Activated naive CD8-positive, alpha-beta T cell treated with anti-CD3 and anti-CD28 coated beads, Interleukin-2, amount 50 U/mL, for 16 hours (primary cell): ENCODE results near the gene DCBLD1.

Source experiments
- DNase-seq: peaks from one replicate; pipeline ENCODE4 v3.0.0-alpha.2; 2020; ENCODE audit warnings: low read depth, low spot score

Gene DCBLD1

DNA sequence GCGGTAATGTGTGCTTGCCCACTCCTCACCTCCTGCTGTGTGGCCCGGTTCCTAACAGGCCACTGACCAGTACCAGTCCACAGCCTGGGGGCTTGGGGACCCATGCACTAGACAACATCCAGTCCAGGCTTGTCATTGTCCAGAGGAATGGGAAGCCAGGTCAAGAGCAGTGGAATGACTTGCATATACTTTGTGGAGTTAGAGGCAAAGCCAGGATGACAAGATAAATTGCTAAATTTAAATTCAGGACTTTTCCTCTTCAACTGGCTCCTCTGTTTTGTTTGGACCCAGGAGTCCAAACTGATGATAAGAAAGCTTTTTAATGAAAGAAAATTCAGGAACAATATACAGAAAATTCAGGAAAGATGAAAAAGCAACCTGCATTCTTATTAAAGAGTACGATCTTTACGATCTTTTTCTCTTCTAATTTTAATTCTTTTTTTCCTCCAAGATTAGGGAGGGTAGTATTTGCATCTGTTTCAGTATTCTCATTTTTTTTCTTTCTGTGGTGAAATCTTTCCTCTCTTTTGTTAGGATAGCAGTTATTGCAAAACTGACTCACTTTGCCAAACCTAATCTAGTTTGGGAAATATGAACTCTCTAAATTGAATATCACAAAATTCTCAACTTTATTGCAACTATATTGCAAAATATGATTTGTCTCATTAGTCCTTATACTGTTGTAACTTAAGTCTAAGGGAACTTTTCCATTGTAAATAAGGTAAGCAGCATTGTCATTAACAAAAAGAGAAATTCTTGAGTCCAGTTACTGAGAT is 48.2 kb downstream of the DCBLD1 start:
- no peak for DNase-seq

DNA sequence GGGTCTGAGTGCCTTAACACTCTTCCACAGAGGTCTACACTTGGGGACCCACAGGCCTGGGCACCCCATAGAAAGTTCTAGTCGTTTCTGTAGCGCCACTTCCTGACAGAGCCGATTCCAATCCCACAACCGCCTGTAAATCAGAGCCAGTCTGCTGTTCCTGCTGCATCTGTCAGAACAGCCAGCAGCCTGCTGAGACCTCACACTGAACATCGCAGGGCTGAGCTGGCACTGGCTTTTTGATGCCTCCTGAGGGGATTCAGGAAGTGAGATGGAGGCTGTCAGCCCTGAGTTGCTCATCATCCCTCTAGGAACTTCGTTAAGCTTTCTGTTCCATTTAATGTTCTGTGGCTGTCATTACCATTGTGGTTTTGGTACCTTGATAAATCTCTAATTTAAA is 48.9 kb downstream of the DCBLD1 start:
- DNase-seq: no peak

DNA sequence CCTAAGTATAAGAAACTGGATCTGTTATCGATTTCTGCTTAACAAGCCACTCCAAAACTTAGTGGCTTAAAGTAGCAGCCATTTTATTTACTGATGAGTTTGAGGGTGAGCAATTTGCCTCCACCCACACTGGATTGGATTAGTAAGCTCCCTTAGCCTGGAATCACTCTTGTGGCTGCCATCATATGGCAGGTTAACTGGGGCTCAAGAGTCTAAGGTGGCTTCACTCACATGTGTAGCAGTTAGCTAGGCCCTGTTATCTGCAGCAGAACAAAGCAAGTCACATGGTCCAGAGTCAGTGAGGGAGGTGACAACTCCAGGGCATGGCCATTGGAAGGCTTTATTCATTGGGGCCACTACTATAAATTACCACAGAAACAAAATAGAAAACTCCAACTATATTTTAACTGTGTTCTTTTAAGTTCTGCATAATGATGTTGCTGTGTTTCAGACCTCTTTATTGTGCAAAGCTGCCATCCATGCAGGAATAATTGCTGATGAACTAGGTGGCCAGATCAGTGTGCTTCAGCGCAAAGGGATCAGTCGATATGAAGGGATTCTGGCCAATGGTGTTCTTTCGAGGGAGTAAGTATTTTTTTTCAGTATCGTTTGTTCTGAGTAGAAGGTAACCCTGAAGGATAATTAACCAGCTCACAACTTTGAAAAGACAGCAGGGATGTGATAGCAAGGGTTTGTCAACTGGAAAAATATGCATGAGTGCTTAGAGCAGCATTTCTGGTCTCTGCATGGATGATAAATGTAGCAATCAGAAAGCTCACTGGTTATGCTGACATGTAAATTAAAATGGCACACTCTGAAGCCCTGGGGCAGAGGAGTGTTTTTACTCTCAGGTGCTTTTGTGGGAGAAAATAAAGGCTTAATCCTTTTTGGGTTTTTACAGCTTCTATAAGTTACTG is 49.6 kb downstream of the DCBLD1 start:
- DNase-seq: no peak

DNA sequence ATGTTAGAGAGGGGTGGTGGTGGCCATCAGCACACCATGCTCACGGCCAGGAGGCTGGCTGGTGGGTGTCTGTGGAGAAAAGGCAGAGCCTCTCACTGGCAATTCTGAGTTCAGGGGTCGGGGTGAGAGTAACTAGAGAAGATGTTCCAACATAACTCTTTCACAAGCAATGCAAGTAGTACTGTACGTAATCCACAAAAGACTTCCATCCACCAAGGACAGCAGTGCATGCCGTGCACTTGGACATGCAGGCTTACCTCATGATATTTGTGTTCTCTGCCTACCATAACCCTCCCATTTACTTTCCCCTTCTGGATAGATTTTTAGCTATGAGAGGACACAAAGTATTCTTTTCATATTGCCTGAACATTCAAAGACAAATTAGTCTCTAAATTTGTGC is 51.3 kb downstream of the DCBLD1 start:
- no peak for DNase-seq

DNA sequence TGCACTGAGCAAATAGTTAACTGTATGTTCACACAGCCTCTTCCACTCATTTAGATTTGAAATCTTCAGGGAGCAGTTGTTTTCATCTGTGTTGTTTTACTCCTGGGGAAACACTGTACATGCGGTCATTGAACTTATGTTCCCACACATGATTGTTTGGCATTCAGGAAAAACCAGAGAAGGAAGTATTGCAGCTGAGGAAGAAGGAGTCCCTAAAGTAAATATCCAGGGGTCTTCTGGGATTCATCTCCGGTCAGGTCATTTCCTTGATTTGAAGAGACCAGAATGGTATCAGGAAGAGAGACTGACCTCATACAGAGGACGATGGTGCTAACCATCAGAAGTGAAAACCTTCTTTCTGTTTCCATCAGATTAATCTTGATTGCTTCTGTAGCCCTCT is 52.5 kb downstream of the DCBLD1 start:
- DNase-seq: no peak

DNA sequence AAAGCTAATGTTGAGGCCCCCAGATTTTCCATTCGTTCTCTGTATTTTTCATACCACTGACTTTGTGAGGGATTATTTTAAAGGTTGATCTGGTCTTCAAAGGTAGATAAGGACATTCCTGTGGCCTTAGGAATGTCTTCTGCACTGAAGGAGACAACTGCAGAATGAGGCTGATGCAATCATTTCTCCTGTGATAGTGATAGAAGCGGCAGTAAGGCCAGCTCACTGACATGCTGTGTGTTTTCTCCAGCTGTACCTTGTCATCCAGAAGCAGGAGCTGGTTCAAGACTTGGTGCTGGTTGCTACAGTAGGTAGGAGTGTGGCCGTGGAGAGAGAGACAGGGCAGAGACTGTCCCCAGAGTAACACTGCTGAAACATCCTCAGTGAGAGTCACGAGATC is 53.8 kb downstream of the DCBLD1 start:
- DNase-seq: no peak

DNA sequence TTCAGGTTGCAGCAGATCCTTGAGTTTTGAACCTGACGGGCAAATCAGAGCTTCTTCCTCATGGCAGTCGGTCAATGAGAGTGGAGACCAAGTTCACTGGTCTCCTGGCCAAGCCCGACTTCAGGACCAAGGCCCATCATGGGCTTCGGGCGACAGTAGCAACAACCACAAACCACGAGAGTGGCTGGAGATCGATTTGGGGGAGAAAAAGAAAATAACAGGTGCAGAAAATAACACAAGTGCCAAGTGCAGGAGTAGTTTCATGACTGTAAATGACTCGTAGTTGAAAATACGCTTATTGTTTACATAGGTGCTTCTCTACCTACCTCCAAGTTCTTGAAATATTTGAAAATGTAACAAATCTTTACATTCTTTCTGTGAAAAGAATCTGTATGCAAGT is 56.1 kb downstream of the DCBLD1 start:
- no peak for DNase-seq

DNA sequence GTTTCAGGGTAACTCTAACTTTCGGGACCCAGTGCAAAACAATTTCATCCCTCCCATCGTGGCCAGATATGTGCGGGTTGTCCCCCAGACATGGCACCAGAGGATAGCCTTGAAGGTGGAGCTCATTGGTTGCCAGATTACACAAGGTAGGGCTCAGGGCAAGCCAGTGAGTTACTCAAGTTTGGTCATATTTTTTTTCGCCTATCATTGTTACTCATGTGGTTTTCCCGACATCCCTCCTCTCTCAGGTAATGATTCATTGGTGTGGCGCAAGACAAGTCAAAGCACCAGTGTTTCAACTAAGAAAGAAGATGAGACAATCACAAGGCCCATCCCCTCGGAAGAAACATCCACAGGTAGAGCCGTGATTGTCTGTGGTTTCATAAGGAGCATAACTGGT is 58.2 kb downstream of the DCBLD1 start:
- DNase-seq: no peak

GRCh38 chr6:117542493-117542892 is 60.0 kb downstream of the DCBLD1 start:
- DNase-seq: no peak

- DNase-seq: no peak
These were observed 62.2 kb downstream of the DCBLD1 start for GRCh38 chr6:117544716-117545115.

DNA sequence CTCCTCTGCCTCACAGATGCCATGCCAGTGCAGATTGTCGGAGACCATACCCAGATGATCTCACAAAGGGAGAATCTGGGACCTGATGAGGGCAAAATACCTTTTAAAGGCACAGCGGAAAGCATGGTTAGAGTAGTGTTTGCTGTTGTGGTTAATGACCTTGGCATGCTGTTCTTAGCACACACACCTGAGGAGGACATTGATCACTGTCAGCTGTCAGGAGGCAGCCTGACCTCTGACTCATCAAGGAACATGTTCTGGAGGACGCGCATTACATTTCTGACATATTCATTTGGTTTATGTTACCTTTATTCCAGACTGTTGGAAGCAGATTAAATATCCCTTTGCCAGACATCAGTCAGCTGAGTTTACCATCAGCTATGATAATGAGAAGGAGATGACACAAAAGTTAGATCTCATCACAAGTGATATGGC is 62.7 kb downstream of the DCBLD1 start:
- DNase-seq: no peak

DNA sequence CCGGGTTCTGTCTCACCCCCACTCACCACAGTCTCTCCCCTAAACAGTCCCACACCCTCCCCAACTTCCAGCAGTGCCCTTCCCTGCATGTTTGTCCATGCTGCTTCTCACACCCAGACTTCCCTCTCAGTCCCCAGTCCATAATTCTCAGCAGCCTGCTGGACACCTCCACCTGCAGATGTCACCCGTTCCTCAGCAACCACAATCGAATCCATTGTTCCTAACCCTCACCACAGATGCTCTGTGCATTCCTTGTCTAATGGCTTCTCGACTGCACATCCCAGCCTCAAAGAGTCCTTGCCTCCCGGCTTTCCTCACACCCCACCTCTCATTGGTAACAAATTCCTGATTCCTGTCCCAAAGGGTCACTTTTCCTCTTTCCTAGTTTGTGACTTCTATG is 64.2 kb downstream of the DCBLD1 start:
- no peak for DNase-seq

- no peak for DNase-seq
These were observed 65.5 kb downstream of the DCBLD1 start for GRCh38 chr6:117547688-117548621.

GRCh38 chr6:117548797-117549301 is 66.4 kb downstream of the DCBLD1 start:
- DNase-seq: no peak

DNA sequence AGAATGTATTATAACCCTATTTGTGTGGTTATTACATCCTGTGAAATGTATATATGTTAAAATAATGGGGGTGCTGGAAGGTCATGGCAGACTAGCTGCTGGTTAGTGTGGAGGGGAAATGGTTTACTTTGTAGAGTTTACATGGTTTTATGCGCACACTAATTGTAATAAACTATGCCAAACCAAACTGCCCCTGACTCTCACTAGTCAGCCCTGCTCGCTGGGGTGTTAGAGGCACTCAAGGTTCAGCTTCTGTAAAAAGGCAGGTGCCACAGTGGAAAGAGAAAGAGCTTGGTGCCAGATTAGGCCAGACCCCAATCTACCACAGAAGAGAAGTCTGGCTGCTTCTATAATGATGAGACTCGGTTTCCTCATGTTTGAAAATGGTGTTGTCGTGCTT is 67.1 kb downstream of the DCBLD1 start:
- DNase-seq: no peak

DNA sequence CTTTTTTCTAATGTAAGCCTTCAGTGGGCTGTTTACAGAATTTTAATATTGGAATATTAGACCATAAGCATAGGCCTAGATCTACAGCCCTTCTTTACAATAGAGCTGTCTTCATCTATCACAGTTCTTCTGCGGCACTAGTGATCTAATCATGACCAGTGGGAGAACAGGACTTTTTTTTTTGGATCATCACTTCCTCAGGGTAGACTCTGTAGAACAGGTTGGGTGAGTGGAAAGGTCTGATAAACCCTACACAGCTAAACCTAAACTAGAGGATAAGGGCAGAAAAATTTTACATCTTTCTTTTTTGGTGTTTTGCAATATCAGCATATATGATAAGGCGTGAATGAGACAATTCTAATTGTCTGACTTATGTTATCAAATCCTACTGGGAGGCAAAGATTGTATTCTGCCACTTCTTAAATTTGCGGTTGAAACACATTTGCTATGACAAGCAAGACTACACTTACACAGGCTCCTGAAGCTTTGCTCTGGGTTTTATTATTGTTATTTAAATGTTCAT is 67.7 kb downstream of the DCBLD1 start:
- DNase-seq: no peak

DNA sequence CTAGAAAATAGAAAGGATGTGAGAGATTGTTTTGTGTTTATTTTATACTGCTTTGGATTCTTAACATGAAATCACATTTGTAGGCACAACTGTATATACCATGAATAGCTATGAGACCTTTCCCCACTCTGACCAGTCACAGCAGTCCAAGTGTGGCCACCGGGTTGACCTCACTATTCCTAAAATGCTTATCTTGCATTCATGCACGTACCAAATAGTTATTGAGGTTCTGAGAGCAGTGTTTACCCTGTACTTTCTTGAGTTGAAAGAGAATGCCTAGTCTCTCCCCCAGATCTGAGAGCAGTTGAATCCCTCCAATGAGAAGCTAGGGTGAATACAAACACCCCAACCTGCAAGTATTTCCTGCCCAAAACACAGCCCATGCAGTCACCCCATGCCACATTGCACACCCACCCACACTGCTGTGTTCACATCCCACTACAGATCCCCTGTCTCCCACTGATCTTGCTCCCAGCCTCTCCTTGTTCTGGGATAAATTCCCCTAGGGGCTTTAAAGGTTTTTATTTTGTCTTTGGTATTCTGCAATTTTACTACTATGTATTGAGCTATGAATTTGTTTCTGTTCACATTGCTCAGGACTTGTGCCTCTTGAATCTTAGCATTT is 68.3 kb downstream of the DCBLD1 start:
- no peak for DNase-seq

GRCh38 chr6:117552618-117553017 is 70.1 kb downstream of the DCBLD1 start:
- DNase-seq: no peak

DNA sequence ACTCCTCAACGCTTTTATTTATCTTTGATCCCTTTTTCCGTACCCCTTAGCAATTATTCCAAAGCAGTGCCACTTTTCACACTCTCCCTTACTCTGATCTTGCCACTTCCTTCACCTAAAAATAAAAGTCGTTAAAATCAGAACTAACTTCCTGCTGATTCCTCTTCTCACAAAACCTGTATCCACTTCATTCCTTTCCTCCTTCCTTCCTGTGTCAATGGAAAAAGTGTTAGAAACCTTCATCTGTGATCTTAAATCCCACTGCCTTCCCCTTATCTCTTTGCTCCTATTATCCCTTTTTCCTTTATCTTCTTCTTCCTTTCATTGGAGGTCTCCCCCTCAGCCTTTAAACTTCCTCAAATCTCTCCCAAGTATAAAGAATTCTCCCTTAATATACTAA is 70.7 kb downstream of the DCBLD1 start:
- DNase-seq: no peak

GRCh38 chr6:117555262-117555849 is 72.9 kb downstream of the DCBLD1 start:
- DNase-seq: no peak
